HUES6 (cell line): ENCODE data around the gene ERV3-1.
"Not testable (repeated sequence)": the region's sequence is repeated elsewhere in the genome, so short reads cannot be mapped to it uniquely, and the experiment has no call there.

ENCODE experiments used
- H3K27ac ChIP-seq: 2 replicates; pipeline ENCODE4 v1.7.0; 2013; ENCODE audit warnings: low read depth, mild to moderate bottlenecking, low read length, inconsistent platforms
- H3K27me3 ChIP-seq: 2 replicates; pipeline ENCODE4 v1.6.1; 2013; ENCODE audit warnings: low read length; ENCODE audit not compliant: control insufficient read depth, insufficient read depth
- H3K36me3 ChIP-seq: 2 replicates; pipeline ENCODE4 v1.6.1; 2013; ENCODE audit warnings: low read length; ENCODE audit not compliant: control insufficient read depth, insufficient read depth
- H3K4me1 ChIP-seq: 2 replicates; pipeline ENCODE4 v1.6.1; 2013; ENCODE audit warnings: low read length; ENCODE audit not compliant: control insufficient read depth, insufficient read depth
- H3K4me3 ChIP-seq: 2 replicates; pipeline ENCODE4 v1.5.1; 2013; ENCODE audit warnings: low read depth, low read length
- H3K9ac ChIP-seq: one replicate; pipeline ENCODE4 v1.6.1; 2013; ENCODE audit warnings: mild to moderate bottlenecking, low read length
- H3K9me3 ChIP-seq: 2 replicates; pipeline ENCODE4 v1.6.1; 2013; ENCODE audit warnings: low read depth, low read length; ENCODE audit not compliant: control insufficient read depth, insufficient read depth

ERV3-1 gene

DNA sequence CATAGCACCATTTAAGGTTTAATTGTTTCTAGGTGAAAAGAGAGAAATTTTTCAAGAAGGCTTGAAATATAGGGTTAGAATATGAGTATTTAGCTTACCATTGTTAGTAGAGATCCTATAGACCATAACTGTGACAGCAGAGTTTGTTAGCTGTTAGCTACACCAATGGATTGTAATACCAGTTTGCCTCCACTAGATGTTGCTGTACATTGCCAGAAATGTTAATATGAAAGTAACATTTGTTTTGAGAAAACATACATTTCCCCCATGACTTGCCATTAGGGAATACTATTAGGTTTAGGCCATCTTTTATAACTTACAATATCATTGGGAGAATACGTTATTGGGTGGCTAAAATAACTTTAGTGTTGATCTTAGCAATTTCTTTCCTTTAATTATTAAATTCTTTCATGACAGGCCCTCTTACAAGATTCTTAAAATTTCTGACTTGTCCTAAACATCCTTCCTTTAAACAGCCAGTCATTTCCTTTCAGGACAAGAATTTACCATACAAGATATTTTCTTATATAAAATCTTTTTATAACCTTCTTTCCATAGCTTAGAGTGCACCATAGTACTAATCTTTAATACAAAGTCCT lies 55.1 kb downstream of the ERV3-1 start:
- H3K27ac ChIP-seq: no peak overlapping the region
- H3K9ac ChIP-seq: no peak overlapping the region
- no peak overlapping the region for H3K4me3 ChIP-seq
- no peaks in the 10 kb centered on the region; the same call in 1 of the 2 replicates for H3K9me3 ChIP-seq
- no peaks in the 10 kb centered on the region for H3K36me3 ChIP-seq
- no peaks in the 10 kb centered on the region for H3K4me1 ChIP-seq
- peaks cover 31% of the 10 kb centered on the region for H3K27me3 ChIP-seq

DNA sequence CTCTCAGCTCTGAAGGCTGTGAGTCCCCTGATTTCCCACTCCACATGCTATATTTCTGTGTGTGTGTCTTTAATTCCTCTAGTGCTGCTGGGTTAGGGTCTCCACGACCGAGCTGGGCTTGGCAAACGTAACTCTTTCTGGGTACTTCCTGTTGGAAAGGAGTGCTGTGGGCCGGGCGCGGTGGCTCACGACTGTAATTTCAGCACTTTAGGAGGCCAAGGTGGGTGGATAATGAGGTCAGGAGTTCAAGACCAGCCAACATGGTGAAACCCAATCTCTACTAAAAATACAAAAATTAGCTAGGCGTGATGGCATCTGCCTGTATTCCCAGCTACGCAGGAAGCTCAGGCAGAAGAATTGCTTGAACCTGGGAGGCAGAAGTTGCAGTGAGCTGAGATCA lies 55.8 kb downstream of the ERV3-1 start:
- not testable (repeated sequence) for H3K9ac ChIP-seq, H3K36me3 ChIP-seq, H3K4me1 ChIP-seq, H3K27ac ChIP-seq, H3K4me3 ChIP-seq, H3K9me3 ChIP-seq
- H3K27me3 ChIP-seq: peaks cover 37% of the 10 kb centered on the region

DNA sequence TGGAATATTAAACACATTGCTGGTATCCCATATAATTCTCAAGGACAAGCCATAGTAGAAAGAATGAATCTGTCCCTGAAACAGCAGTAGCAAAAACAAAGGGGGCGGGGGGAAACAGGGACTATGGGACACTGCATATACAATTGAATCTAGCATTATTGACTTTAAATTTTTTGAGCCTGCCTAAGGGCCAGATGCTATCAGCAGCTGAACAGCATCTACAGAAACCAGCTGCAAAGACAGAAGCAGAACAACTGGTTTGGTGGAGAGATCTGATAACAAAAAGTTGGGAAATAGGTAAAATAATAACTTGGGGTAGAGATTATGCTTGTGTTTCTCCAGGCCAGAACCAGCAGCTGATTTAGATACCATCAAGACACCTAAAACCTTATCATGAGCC lies 57.7 kb downstream of the ERV3-1 start:
- H3K4me3 ChIP-seq, H3K27ac ChIP-seq, H3K9ac ChIP-seq, H3K4me1 ChIP-seq, H3K36me3 ChIP-seq, H3K9me3 ChIP-seq: not testable (repeated sequence)
- peaks cover 41% of the 10 kb centered on the region for H3K27me3 ChIP-seq

DNA sequence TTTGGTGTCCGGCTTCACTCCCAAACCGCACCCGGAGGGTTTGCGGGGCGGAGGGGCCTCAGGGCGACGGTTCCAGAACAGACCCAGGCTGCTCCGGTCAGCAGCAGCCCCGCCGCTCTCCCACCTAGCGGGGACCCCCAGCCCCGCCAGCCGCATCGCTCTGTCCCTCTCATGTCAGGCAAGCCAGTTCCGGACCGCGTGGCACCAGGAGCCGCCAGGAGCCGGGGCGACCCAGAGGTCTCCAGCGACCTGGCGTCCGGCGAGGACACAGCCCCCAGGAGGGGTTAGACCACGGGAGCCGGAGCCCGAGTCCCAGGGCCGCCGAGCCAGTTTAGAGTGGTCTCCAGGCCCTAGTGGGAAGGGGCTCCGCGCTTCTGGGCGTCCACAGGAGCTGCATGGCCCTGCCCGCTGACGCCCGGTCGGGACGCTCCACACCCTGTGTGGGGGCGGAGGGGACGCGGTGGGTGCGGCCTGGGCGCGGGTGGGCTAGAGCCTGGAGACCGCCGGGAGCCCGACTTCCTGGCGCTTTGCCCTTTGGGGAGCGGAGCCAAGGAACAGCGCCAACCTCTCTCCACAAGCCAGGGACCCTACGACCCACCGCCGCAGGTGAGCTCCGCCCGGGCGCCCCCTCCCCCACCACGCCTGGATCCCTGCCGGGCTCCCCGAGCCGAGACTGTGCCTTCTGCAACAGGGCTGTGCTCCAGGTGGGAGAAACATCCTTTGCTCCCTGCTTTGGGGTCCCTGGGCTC lies 59.1 kb downstream of the ERV3-1 start:
- Histone ChIP-seq H3K9ac (no peak overlapping the region), H3K36me3 (no peaks in the 10 kb centered on the region), H3K9me3 (no peaks in the 10 kb centered on the region), H3K27me3 (peaks cover 41% of the 10 kb centered on the region), H3K27ac (no peak overlapping the region), H3K4me1 (no peaks in the 10 kb centered on the region), H3K4me3 (peak overlapping the region; percentile 68)

DNA sequence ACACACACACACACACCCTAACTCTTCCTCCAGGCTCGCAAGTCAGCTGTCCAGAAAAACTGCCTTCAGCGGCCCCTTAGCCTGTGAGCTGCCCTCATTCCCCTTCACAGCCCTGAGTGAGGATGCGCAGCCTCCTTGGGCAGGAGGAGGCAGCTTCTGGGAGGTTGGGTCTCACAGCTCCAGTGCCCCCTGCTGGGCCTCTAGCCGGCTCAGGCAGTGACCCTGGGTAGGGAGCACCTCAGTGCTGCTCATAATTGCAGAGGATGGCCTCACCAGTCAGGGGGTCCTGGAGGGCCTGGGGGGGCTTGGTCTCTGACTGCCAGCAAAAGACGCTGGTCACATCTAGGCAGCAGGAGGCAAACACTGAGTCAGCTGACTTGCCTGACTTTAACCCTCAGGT lies 59.7 kb downstream of the ERV3-1 start:
- Histone ChIP-seq H3K9ac (no peak overlapping the region), H3K27me3 (peaks cover 41% of the 10 kb centered on the region), H3K36me3 (no peaks in the 10 kb centered on the region), H3K4me1 (no peaks in the 10 kb centered on the region), H3K9me3 (no peaks in the 10 kb centered on the region), H3K27ac (no peak overlapping the region), H3K4me3 (peak overlapping the region; percentile 68)

DNA sequence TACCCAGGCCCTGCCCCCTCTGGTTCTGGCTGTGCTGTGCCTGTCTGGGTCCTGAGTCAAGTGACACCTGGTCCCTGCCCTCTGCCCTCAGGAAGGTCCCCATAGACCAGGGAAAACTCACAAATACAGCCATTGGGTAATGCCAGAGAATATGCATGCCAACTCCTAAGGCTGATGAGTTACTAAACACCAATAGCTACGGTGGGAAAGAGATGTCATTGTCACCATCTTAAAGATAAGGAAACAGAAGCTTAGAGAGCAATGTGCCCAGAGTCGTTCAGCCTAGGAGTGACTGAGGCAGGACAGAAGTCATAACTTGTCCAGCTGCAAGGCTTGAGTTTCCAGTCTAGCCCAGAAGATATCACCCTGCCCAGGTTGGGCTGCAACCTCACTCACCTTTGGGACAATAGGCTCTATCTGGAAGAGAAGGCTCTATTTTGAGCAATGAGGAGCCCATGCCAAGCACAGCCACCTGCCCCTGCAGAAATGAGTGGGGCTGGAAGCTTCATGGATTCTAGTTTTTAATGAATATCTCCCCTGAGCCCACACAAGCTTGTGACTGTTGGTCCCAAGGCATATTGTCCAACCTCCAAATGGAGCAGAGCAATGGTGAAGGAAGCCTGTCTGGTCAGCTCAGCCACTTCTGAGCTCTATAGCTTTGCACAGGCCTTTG lies 60.8 kb downstream of the ERV3-1 start:
- Histone ChIP-seq H3K9me3 (no peaks in the 10 kb centered on the region), H3K36me3 (no peaks in the 10 kb centered on the region), H3K9ac (no peak overlapping the region), H3K27me3 (peaks cover 41% of the 10 kb centered on the region), H3K4me1 (no peaks in the 10 kb centered on the region), H3K4me3 (no peak overlapping the region), H3K27ac (no peak overlapping the region)

DNA sequence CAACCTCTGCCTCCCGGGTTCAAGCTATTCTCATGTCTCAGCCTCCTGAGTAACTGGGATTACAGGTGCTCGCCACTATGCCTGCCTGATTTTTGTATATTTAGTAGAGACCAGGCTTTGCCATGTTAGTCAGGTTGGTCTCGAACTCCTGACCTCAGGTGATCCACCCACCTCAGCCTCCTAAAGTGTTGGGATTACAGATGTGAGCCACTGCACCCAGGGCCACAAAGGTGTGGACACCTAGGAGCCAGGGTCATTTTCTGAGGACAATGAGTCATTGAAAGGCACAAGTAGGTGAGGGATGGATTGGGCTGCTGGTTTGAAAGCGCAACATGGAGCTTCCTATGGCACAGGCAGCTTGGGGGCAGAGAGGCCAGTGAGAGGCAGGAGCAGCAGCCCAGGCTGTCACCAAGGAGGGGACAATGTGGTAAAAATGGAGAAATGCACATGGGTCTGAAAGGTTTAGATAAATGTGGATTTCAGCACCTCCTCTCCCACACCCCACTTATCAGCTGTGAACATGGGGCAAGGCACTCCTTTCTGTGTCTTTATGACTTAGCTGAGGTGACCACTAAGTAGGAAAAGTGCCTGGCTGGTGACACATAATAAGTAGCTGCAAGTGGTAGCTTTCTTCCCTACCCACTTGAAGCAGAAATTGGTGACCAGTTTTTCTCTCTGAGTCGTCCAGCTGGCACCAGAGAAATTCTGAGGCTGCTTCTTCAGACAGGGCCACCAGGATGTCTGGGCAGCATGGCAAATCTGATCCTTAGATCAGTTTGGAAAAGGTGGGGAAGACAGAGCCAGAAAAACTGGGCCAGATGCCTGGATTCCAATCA lies 61.6 kb downstream of the ERV3-1 start:
- H3K36me3 ChIP-seq, H3K27ac ChIP-seq, H3K4me1 ChIP-seq, H3K4me3 ChIP-seq, H3K9ac ChIP-seq, H3K9me3 ChIP-seq: not testable (repeated sequence)
- H3K27me3 ChIP-seq: peaks cover 41% of the 10 kb centered on the region
